ENCODE data around the gene PHOSPHO2. TPM values are rescaled to one million over a fixed set of nuclear protein-coding genes. Genes with fewer than 3 reads are reported as not detected.
A peak's percentile ranks its signal among the peaks of the same experiment; 100 is the strongest.

PHOSPHO2 gene
- total and polyA plus RNA-seq, 4 donors = 1.4 to 5.3 (median 3.6) TPM

- H3K9me3 ChIP-seq (ENCODE audit: control insufficient read depth in 4 of 4, low read length in 3 of 4) = no peaks in the 10 kb centered on the region
- TF ChIP-seq ATF3 (IDR thresholded peaks at IDR 0.05) (peak; percentile 32), FOXA1 (IDR thresholded peaks at IDR 0.05) (no peak)
- DNase-seq (ENCODE audit: low spot score) = no peak
- no peaks in the 10 kb centered on the region for H3K27me3 ChIP-seq (ENCODE audit: control insufficient read depth in 4 of 4, insufficient read depth in 4 of 4, low read length in 3 of 4)
- no peaks in the 10 kb centered on the region for H3K36me3 ChIP-seq (ENCODE audit: control insufficient read depth in 4 of 4, insufficient read depth in 3 of 4, low read depth in 1 of 4, low read length in 3 of 4)
- H3K27ac ChIP-seq (ENCODE audit: low read depth in 1 of 2, low read length in 2 of 2) = no peak overlapping the region
- H3K4me3 ChIP-seq (ENCODE audit: low read depth in 1 of 3, low read length in 3 of 3) = no peak overlapping the region
- H3K9ac ChIP-seq (ENCODE audit: low read depth in 1 of 2, low read length in 2 of 2) = no peak overlapping the region
- H3K4me1 ChIP-seq (ENCODE audit: control insufficient read depth in 4 of 4, insufficient read depth in 4 of 4, low read length in 3 of 4) = peaks cover 0 to 2% (median 0%) of the 10 kb centered on the region in 4 donors
- WGBS = 41% methylated on average over 1 of the region's 1 CpG
These were observed 15.1 kb downstream of the PHOSPHO2 start for GRCh38 chr2:169709331-169709730.

- Histone ChIP-seq H3K4me1 (ENCODE audit: control insufficient read depth in 4 of 4, insufficient read depth in 4 of 4, low read length in 3 of 4) (peaks cover 2 to 4% (median 3%) of the 10 kb centered on the region in 4 donors), H3K27ac (ENCODE audit: low read depth in 1 of 2, low read length in 2 of 2) (no peak overlapping the region), H3K27me3 (ENCODE audit: control insufficient read depth in 4 of 4, insufficient read depth in 4 of 4, low read length in 3 of 4) (no peaks in the 10 kb centered on the region), H3K36me3 (ENCODE audit: control insufficient read depth in 4 of 4, insufficient read depth in 3 of 4, low read depth in 1 of 4, low read length in 3 of 4) (no peaks in the 10 kb centered on the region), H3K4me3 (ENCODE audit: low read depth in 1 of 3, low read length in 3 of 3) (no peak overlapping the region), H3K9ac (ENCODE audit: low read depth in 1 of 2, low read length in 2 of 2) (no peak overlapping the region), H3K9me3 (ENCODE audit: control insufficient read depth in 4 of 4, low read length in 3 of 4) (no peaks in the 10 kb centered on the region)
- TF ChIP-seq EGR1 (IDR thresholded peaks at IDR 0.05; ENCODE audit: low read depth in 2 of 2) (no peak), FOXA1 (IDR thresholded peaks at IDR 0.05) (no peak), CTCF (IDR thresholded peaks at IDR 0.05; ENCODE audit: low read depth, low read length, missing input control) (no peak), JUND (IDR thresholded peaks at IDR 0.05) (no peak), NR2F2 (IDR thresholded peaks at IDR 0.05) (no peak), HNF4A (conservative IDR thresholded peaks at IDR 0.05) (no peak), FOXA2 (IDR thresholded peaks at IDR 0.05) (no peak), HNF4G (IDR thresholded peaks at IDR 0.05) (no peak), ATF3 (IDR thresholded peaks at IDR 0.05) (no peak), TAF1 (conservative IDR thresholded peaks at IDR 0.05) (no peak), RAD21 (IDR thresholded peaks at IDR 0.05) (no peak), SP1 (IDR thresholded peaks at IDR 0.05) (no peak), ZBTB33 (IDR thresholded peaks at IDR 0.05) (no peak), REST (IDR thresholded peaks at IDR 0.05) (no peak), GABPA (IDR thresholded peaks at IDR 0.05 in 1 of 2, conservative IDR thresholded peaks at IDR 0.05 in 1 of 2) (no peak)
- 79% methylated on average over 1 of the region's 1 CpG for WGBS
- no peak for DNase-seq (ENCODE audit: low spot score)
These were observed 15.7 kb downstream of the PHOSPHO2 start for GRCh38 chr2:169709981-169710380.
